GM21529 (cell line): Measurements from ENCODE around the gene PKD2L1.
A peak's percentile ranks its signal among the peaks of the same experiment; 100 is the strongest.
"Not testable (repeated sequence)": the region's sequence is repeated elsewhere in the genome, so short reads cannot be mapped to it uniquely, and the experiment has no call there.

Experiments
- ATAC-seq: cut with Tn5 transposase; IDR thresholded peaks from one replicate; pipeline ENCODE4 v1.9.1; 2021; ENCODE audit not compliant: unreplicated experiment

The PKD2L1 gene

GRCh38 chr10:100334762-100335161, 4.7 kb upstream of the PKD2L1 start:
- ATAC-seq: no peak

GRCh38 chr10:100333661-100334440, 3.8 kb upstream of the PKD2L1 start:
- no peak for ATAC-seq

GRCh38 chr10:100333106-100333505, 3.1 kb upstream of the PKD2L1 start:
- no peak for ATAC-seq

- no peak for ATAC-seq
These were observed 1.8 kb downstream of the PKD2L1 start for GRCh38 chr10:100328198-100328597.

- no peak for ATAC-seq
These were observed 2.4 kb downstream of the PKD2L1 start for GRCh38 chr10:100327718-100328009.

- peak; percentile 99 for ATAC-seq
These were observed 2.9 kb downstream of the PKD2L1 start for GRCh38 chr10:100327007-100327717.

GRCh38 chr10:100325158-100325557, 4.9 kb downstream of the PKD2L1 start:
- no peak for ATAC-seq

- no peak for ATAC-seq
These were observed 10.2 kb downstream of the PKD2L1 start for GRCh38 chr10:100319707-100320402.

- no peak for ATAC-seq
These were observed 11.8 kb downstream of the PKD2L1 start for GRCh38 chr10:100318207-100318606.

GRCh38 chr10:100315615-100316014, 14.4 kb downstream of the PKD2L1 start:
- ATAC-seq: no peak

GRCh38 chr10:100311298-100311697, 18.7 kb downstream of the PKD2L1 start:
- no peak for ATAC-seq

GRCh38 chr10:100307684-100308083, 22.3 kb downstream of the PKD2L1 start:
- ATAC-seq: no peak

- ATAC-seq: no peak
These were observed 23.2 kb downstream of the PKD2L1 start for GRCh38 chr10:100306861-100307260.

- no peak for ATAC-seq
These were observed 25.6 kb downstream of the PKD2L1 start for GRCh38 chr10:100304414-100304813.

- ATAC-seq: no peak
These were observed 26.2 kb downstream of the PKD2L1 start for GRCh38 chr10:100303724-100304319.

- ATAC-seq: not testable (repeated sequence)
These were observed 28.9 kb downstream of the PKD2L1 start for GRCh38 chr10:100301123-100301522.

GRCh38 chr10:100297242-100297641, 32.8 kb downstream of the PKD2L1 start:
- ATAC-seq: no peak

GRCh38 chr10:100293066-100293465, 37.0 kb downstream of the PKD2L1 start:
- ATAC-seq: no peak

GRCh38 chr10:100292300-100292699, 37.7 kb downstream of the PKD2L1 start:
- ATAC-seq: not testable (repeated sequence)

GRCh38 chr10:100291356-100291755, 38.7 kb downstream of the PKD2L1 start:
- ATAC-seq: no peak

GRCh38 chr10:100289641-100290040, 40.4 kb downstream of the PKD2L1 start:
- no peak for ATAC-seq

- ATAC-seq: no peak
These were observed 41.8 kb downstream of the PKD2L1 start for GRCh38 chr10:100288196-100288595.
